ENCODE data around the gene FBXW9.
"Not testable (repeated sequence)": the region's sequence is repeated elsewhere in the genome, so short reads cannot be mapped to it uniquely, and the experiment has no call there.

Gene FBXW9

DNA sequence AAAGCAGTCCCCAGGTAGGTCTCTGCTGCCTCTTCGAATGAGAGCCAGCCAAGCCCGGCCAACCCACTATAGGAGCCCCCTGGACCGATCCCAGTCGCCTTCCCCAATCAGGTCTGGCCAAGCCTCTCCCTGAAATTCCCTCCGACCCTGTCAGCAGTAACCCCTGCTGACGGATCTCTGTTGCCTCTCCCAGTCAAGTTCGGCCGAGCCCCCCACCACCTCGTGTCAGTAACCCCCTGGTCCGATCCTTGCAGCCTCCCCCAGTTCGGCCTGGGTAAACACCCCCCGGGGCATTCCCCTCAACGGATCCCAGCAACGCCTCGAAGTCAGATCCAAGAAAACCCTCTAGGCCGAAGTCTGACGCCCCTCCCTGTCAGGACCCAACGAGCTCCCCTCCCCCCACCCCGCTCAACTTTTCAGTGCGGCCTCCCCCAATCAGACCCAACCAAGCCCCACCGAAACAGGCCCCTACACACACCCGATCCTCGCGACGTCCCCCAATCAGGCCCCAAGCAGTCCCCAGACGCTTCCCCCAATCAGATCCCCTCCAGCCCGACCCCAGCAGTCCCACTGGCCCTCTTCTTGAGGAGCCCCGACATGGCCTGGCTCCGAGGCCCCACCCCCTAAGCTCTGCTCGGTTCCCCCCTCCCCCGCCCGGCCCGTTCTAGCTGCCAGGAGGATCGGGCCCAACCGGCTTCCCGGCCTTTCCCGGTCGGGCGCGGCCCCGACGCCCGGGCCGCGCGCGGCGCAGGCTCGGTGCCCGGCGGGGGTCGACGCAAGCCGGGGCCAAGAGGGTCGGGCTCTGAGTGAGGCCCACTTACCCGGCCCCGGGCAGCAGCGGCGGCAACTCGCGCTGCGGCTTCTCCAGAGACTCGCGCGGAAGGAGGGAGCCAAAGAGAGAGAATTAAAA is 25.5 kb upstream of the FBXW9 start:
- Histone ChIP-seq H3K4me3 (peak overlapping the region; percentile 71 to 90 (median 84)), H4K20me1 (peaks cover 0 to 51% (median 49%) of the 10 kb centered on the region in 11 experiments; a peak in 21 of 22 replicates), H3K9ac (peak overlapping the region; percentile 95 to 100 (median 99)), H3K36me3 (peaks cover 24 to 47% (median 40%) of the 10 kb centered on the region in 11 experiments), H3K9me3 (replicated peaks in 1 of 11) (no peaks in the 10 kb centered on the region), H3K4me1 (peaks cover 29 to 43% (median 37%) of the 10 kb centered on the region in 10 experiments), H3K27ac (peak overlapping the region; percentile 90 to 99 (median 98)), H3K27me3 (no peaks in the 10 kb centered on the region), H3K4me2 (peak overlapping the region; percentile 94 to 100 (median 98))
- TF ChIP-seq Cebpa-rat (IDR thresholded peaks at IDR 0.05) = no peak

- H3K4me3 ChIP-seq = peak overlapping the region; percentile 71 to 90 (median 84)
- H4K20me1 ChIP-seq = peaks cover 6 to 60% (median 58%) of the 10 kb centered on the region in 11 experiments; a peak in 21 of 22 replicates
- peak overlapping the region; percentile 94 to 100 (median 98) for H3K4me2 ChIP-seq
- TF ChIP-seq Cebpa-rat (IDR thresholded peaks at IDR 0.05) = no peak
- H3K9me3 ChIP-seq (replicated peaks in 1 of 11) = no peaks in the 10 kb centered on the region
- H3K27me3 ChIP-seq = no peaks in the 10 kb centered on the region
- peak overlapping the region; percentile 95 to 100 (median 99) for H3K9ac ChIP-seq
- H3K4me1 ChIP-seq = peaks cover 29 to 43% (median 37%) of the 10 kb centered on the region in 10 experiments
- peaks cover 32 to 49% (median 46%) of the 10 kb centered on the region in 11 experiments for H3K36me3 ChIP-seq
- H3K27ac ChIP-seq = peak overlapping the region; percentile 90 to 99 (median 98)
These were observed 24.6 kb upstream of the FBXW9 start for GRCh38 chr19:12720851-12721655.

GRCh38 chr19:12720296-12720695 is 23.9 kb upstream of the FBXW9 start:
- peak overlapping the region; percentile 71 to 90 (median 84) for H3K4me3 ChIP-seq
- peaks cover 11 to 67% (median 65%) of the 10 kb centered on the region in 11 experiments; a peak in 21 of 22 replicates for H4K20me1 ChIP-seq
- no peaks in the 10 kb centered on the region for H3K27me3 ChIP-seq
- H3K4me1 ChIP-seq = peaks cover 29 to 43% (median 37%) of the 10 kb centered on the region in 10 experiments
- H3K36me3 ChIP-seq = peaks cover 40 to 57% (median 54%) of the 10 kb centered on the region in 11 experiments
- H3K9ac ChIP-seq = peak overlapping the region; percentile 95 to 100 (median 99)
- TF ChIP-seq Cebpa-rat (IDR thresholded peaks at IDR 0.05) = no peak
- H3K4me2 ChIP-seq = peak overlapping the region; percentile 94 to 100 (median 98)
- H3K27ac ChIP-seq = peak overlapping the region in 10 of 11 experiments; percentile 90 to 99 (median 98); a peak in 18 of 22 replicates
- no peaks in the 10 kb centered on the region for H3K9me3 ChIP-seq (replicated peaks in 1 of 11)

GRCh38 chr19:12715929-12716328 is 19.5 kb upstream of the FBXW9 start:
- Histone ChIP-seq H3K27me3 (no peaks in the 10 kb centered on the region), H3K36me3 (peaks cover 80 to 97% (median 94%) of the 10 kb centered on the region in 11 experiments), H4K20me1 (peaks cover 15 to 98% (median 95%) of the 10 kb centered on the region in 11 experiments; a peak in 21 of 22 replicates), H3K9me3 (replicated peaks in 1 of 11) (no peaks in the 10 kb centered on the region), H3K4me1 (peaks cover 24 to 31% (median 28%) of the 10 kb centered on the region in 10 experiments), H3K9ac (peak overlapping the region in 4 of 11 experiments; percentile 12 to 44 (median 22); a peak in 4 of 22 replicates), H3K4me3 (no peak overlapping the region), H3K27ac (no peak overlapping the region), H3K4me2 (no peak overlapping the region)
- TF ChIP-seq Cebpa-rat (IDR thresholded peaks at IDR 0.05) = no peak

DNA sequence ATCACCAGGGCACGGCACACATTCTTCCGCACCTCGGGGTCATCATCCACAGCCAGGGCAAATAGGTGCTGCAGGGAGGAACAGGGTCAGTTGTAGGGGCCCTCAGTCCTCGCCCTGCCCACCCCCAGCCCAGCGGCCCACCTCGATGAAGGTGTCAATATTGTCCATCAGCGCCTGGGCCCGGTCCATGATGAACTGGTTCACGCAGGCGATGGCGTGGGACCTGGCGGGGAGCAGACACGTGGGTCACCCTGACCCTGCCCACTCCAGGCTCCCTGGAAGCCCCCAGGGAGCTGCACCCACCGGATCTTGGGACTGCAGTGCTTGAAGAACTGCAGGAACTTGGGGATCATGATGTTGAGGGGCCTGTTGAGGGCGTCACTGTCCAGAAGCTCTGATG is 18.7 kb upstream of the FBXW9 start:
- peak overlapping the region in 1 of 11 experiments; percentile 19; a peak in 1 of 22 replicates for H3K9ac ChIP-seq
- H4K20me1 ChIP-seq = peaks cover 15 to 98% (median 94%) of the 10 kb centered on the region in 11 experiments; a peak in 21 of 22 replicates
- H3K9me3 ChIP-seq (replicated peaks in 1 of 11) = no peaks in the 10 kb centered on the region
- no peak for TF ChIP-seq Cebpa-rat (IDR thresholded peaks at IDR 0.05)
- peaks cover 18 to 25% (median 21%) of the 10 kb centered on the region in 10 experiments for H3K4me1 ChIP-seq
- H3K27me3 ChIP-seq = no peaks in the 10 kb centered on the region
- H3K36me3 ChIP-seq = peaks cover 89 to 98% (median 97%) of the 10 kb centered on the region in 11 experiments
- no peak overlapping the region for H3K4me3 ChIP-seq
- no peak overlapping the region for H3K27ac ChIP-seq
- H3K4me2 ChIP-seq = no peak overlapping the region

- not testable (repeated sequence) for H3K4me3 ChIP-seq; H3K4me1 ChIP-seq; H3K27me3 ChIP-seq; H3K9me3 ChIP-seq (replicated peaks in 1 of 11); H3K27ac ChIP-seq; H3K4me2 ChIP-seq
- peaks cover 15 to 98% (median 88%) of the 10 kb centered on the region in 11 experiments; a peak in 21 of 22 replicates for H4K20me1 ChIP-seq
- H3K36me3 ChIP-seq = peaks cover 94 to 98% (median 97%) of the 10 kb centered on the region in 11 experiments
- H3K9ac ChIP-seq = 0 out of 22 replicates have a peak overlapping the region, but pooled peaks of 1 of the 11 experiments have one; percentile 9
These were observed 16.9 kb upstream of the FBXW9 start for GRCh38 chr19:12713304-12713703.

- H4K20me1 ChIP-seq = peaks cover 15 to 96% (median 80%) of the 10 kb centered on the region in 11 experiments; a peak in 21 of 22 replicates
- not testable (repeated sequence) for H3K4me3 ChIP-seq; H3K4me1 ChIP-seq; H3K9ac ChIP-seq; H3K27me3 ChIP-seq; H3K27ac ChIP-seq; H3K9me3 ChIP-seq (replicated peaks in 1 of 11); H3K4me2 ChIP-seq
- H3K36me3 ChIP-seq = peaks cover 94 to 98% (median 97%) of the 10 kb centered on the region in 11 experiments
These were observed 15.6 kb upstream of the FBXW9 start for GRCh38 chr19:12712077-12712476.

DNA sequence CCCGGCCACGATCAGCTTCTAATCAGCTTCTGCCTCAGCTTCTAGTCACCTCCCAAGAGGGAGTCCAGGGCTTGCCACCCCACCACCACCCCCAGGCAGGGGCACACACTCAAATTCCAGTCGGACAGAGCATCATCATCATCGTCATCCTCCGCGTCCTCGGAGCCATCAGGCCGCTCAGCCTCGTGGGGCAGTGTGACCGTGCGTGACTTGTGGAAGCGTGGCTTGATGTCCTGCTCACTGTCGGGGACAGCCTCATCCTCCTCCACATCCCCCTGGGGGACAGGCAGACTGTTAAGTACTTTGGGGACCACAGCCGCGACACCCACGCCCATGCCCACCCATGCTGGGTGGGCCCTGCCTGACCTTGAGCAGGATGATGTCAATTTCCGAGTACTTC is 14.8 kb upstream of the FBXW9 start:
- H3K4me2 ChIP-seq = no peak overlapping the region
- no peaks in the 10 kb centered on the region for H3K27me3 ChIP-seq
- H3K36me3 ChIP-seq = peaks cover 96 to 98% (median 97%) of the 10 kb centered on the region in 11 experiments
- H3K4me1 ChIP-seq = no peaks in the 10 kb centered on the region
- no peak overlapping the region for H3K9ac ChIP-seq
- no peak overlapping the region for H3K4me3 ChIP-seq
- no peak for TF ChIP-seq Cebpa-rat (IDR thresholded peaks at IDR 0.05)
- peaks cover 9 to 96% (median 80%) of the 10 kb centered on the region in 11 experiments; a peak in 20 of 22 replicates for H4K20me1 ChIP-seq
- H3K9me3 ChIP-seq (replicated peaks in 1 of 11) = no peaks in the 10 kb centered on the region
- no peak overlapping the region for H3K27ac ChIP-seq
